COLO668 (cell line): Measurements from ENCODE around the gene GNGT2.
A peak's percentile ranks its signal among the peaks of the same experiment; 100 is the strongest.
"Not testable (repeated sequence)": the region's sequence is repeated elsewhere in the genome, so short reads cannot be mapped to it uniquely, and the experiment has no call there.

Experiments
- DNase-seq: peaks from one replicate; lab custom pipeline; 2025; ENCODE audit not compliant: unreplicated experiment; lab: John Stamatoyannopoulos, UW

The GNGT2 gene

DNA sequence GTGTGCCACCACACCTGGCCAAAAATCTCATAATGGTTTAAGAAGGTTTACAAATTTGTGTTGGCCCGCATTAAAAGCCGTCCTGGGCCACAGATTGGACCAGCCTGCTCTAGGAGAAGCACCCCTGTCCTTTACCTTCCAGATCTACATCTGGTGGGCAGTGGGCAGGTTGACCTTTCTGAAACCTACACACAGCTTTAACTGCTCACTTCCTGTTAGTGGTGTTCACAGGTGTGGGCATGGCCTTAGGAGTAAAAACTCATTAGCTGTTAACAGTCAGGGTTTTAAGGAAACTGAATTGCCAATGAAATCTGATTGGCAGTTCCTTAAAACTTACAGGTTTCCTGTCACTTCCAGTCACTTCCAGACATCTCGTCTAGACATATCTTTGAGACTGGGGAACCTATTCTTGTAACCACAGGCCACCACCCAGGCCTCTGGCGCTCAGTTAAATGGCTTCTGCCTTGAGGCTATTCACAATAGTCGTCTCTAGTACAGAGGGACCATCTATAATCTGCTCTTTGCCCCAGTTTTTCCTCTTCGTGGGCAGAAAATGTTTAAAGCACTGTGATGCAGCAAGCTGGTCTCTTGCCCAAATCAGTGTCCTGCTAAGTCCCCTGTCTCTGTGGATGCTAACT lies 29.3 kb downstream of the GNGT2 start:
- DNase-seq: no peak

DNA sequence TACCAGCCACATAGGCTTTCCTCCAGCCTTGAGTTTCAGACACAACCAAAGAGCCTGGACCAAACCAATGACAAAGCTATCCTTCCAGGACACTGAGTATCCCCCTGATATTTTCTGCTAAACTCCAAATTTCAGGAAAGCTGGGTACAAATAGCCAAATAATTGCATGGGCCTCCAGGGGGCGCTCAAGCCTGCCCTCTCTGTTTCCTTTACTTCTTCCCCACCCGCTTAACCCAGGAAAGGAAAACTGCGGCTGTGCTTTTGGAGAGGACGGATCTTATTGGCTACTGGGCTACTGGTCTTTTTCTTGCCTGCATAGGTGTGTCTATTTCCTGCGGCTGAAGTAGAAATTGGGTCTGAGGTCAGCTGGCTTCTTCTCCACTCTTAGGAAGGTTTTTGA lies 30.1 kb downstream of the GNGT2 start:
- peak; percentile 19 for DNase-seq

DNA sequence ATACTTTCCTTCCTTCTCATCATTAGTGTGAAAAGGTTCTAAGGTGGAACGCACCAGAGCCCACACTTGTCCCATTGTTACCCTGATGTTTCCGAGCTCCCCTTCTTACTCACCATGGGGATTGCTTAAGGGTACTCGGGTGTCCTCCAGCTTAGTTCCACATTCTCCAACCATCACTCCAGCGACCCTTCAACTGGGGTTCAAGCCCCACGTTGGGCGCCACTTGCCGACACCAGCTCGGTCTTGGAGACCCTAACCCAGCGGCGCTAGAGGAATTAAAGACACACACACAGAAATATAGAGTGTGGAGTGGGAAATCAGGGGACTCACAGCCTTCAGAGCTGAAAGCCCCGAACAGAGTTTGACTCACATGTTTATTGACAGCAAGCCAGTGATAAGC lies 34.4 kb downstream of the GNGT2 start:
- DNase-seq: not testable (repeated sequence)

DNA sequence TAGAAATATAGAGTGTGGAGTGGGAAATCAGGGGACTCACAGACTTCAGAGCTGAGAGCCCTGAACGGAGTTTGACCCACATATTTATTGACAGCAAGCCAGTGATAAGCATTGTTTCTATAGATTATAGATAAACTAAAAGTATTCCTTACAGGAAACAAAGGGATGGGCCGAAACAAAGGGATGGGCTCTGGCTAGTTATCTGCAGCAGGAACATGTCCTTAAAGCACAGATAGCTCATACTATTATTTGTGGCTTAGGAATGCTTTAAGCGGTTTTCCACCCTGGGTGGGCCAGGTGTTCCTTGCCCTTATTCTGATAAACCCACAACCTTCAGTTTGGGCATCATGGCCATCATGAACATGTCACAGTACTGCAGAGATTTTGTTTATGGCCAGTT lies 39.7 kb downstream of the GNGT2 start:
- not testable (repeated sequence) for DNase-seq

DNA sequence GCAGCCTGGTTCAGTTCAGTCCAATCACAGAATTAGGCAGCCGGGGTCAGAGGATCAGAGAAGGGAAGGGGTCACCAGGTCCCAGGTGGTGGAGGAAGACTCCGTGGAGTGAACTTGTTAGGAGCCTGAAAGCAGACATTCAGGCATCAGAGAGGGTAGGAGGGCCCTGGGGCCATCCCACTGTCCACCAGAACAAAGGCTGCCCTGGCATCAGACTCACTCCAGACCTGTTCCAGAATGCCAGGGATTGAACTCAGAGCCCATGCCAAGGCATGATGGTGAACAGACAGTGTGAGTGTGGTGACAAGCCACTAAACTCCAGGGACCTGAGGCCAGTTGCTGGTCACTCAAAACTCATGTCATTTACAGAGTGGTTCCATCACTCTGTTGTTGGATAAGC lies 40.2 kb downstream of the GNGT2 start:
- no peak for DNase-seq

DNA sequence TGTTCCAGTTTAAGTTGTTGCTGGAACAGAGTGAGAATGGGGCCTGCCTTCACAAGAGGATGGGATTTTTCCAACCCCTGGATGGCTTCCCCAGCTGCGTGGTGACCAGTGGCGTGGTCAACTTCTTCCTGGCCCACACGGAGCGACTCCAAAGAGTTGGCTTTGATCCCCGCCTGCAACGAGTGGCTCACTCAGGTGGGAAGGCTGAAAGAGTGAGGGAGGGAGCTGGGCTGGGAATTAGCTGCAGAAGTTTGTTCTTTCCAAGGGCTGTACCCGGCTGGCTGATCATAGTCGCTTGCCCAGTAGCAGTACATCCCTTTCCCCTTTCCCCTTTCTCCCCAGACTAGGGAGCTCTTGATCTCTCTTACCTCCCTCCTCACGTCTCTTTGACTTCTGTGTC lies 41.7 kb downstream of the GNGT2 start:
- DNase-seq: no peak

DNA sequence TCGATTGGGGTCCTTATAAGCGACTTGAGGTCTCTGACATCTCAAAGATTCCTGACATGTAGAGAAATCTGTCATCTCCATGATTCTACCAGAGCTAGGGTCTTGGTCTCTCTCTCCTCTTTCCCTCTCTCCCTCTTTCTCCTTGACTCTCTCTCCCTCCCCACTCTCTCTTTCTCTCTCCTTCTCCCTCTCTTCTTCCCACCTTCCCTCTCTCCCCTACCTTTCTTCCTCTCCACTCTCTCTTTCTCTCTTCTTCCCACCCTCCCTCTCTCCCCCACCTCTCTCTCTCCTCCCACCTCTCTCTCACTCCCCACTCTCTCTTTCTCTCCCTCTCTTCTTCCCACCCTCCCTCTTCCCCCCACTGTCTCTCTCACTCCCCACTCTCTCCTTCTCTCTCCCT lies 45.2 kb downstream of the GNGT2 start:
- no peak for DNase-seq

DNA sequence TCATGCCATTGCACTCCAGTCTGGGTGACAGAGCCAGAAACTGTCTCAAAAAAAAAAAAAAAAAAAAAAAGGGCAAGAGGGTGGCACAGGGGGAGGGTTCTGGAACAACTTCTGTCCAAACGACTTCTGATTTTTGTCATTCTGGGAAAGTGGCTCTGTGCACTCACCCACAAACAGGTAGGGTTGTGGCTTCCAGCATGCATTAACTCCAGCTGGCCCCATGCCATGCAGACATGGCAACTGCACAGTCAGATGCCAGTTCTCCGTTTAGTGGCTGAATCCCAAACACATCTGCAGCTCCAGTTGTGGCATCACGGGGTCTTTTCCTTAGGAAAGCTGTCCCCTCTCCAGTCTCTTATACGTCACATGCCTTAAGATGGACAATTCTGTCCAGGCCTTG lies 47.5 kb downstream of the GNGT2 start:
- DNase-seq: no peak

DNA sequence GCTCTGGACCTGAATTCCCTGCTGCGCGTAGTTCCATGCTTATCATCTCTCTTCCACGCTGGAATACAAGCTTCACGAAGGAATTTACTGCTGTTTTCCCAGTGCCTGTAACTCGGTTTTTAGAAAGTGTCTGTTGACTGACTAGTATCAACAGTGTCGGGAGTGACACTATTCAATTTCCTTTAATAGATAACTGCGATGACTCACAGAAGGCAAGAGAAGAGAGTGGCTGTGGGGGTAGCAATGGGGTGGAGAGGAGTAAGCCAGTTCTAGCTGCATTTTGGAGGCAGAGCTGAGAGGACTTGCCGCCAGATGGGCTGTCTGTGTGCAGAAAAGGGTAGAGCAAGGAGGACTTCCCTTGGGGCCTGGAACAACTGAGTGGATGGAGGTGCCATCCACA lies 52.6 kb downstream of the GNGT2 start:
- peak; percentile 2 for DNase-seq

DNA sequence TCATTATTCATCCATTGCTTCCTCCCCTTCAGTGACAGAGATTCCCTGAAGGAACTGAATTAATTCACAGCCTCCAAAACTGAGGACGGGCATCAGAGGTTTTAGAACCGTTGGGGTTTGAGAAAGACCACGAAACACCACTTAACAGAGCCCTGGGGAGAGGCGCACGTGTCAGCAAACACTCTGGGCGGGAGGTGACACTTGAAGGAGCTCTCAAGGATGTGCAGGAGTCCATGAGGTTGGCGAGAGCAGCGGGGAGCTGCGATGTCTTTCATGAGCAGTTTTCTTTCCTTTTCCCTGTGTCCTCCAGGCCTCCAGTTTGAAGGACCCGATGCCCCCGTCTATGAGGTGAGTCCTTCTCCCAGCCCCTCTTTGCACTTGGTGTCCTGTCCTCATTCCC lies 54.1 kb downstream of the GNGT2 start:
- no peak for DNase-seq
